IMR-90 (cell line): ENCODE measurements around the gene HPSE2. TPM values are rescaled to one million over a fixed set of nuclear protein-coding genes. Genes with fewer than 3 reads are reported as not detected.

Experiments
- ATAC-seq: fragments of 200-7000 bp; cut with Tn5 transposase; 2 replicates; pipeline ENCODE4 v1.9.1; 2020; ENCODE audit warnings: low read depth, mild to moderate bottlenecking, moderate library complexity
- BruUV-seq: library from RNA; stranded (reverse); fragments of 400-500 nt; replicated peaks from 2 replicates; lab custom pipeline; 2021; lab: Mats Ljungman, UMichigan
- CTCF ChIA-PET: fragments of 300-600 bp; formaldehyde crosslinking; extraction: SDS; loops from one replicate; lab custom pipeline; 2021; ENCODE audit warnings: antibody characterized with exemption; lab: Yijun Ruan, JAX
- POLR2A ChIA-PET: fragments of 300-600 bp; sonication (Branson Sonifier 250); formaldehyde crosslinking; loops from one replicate; lab custom pipeline; 2022; ENCODE audit warnings: antibody characterized with exemption; ENCODE audit not compliant: unreplicated experiment; lab: Charles Lee
- DNase-seq: peaks from one replicate; pipeline ENCODE4 v3.0.0; 2013
- H2AFZ ChIP-seq: replicated peaks from 2 replicates; pipeline ENCODE3; 2013; ENCODE audit warnings: low read length, mild to moderate bottlenecking; ENCODE audit not compliant: poor library complexity
- H2AK5ac ChIP-seq: 2 replicates; pipeline ENCODE4 v1.6.1; 2013; ENCODE audit warnings: low read depth, low read length, inconsistent platforms
- H2AK9ac ChIP-seq: replicated peaks from 2 replicates; pipeline ENCODE3; 2013; ENCODE audit warnings: mild to moderate bottlenecking, low read depth, low read length, moderate library complexity; ENCODE audit not compliant: poor library complexity
- H2BK120ac ChIP-seq: 2 replicates; pipeline ENCODE4 v1.6.1; 2013; ENCODE audit warnings: low read depth, low read length, inconsistent platforms
- H2BK15ac ChIP-seq: 3 replicates; pipeline ENCODE4 v1.6.1; 2013; ENCODE audit warnings: low read depth, low read length, inconsistent platforms
- H2BK20ac ChIP-seq: 2 replicates; pipeline ENCODE4 v1.6.1; 2013; ENCODE audit warnings: low read depth, mild to moderate bottlenecking, inconsistent platforms, low read length, moderate library complexity
- H2BK5ac ChIP-seq: 2 replicates; pipeline ENCODE4 v1.6.1; 2013; ENCODE audit warnings: mild to moderate bottlenecking, low read depth, low read length, inconsistent platforms; ENCODE audit not compliant: poor library complexity, severe bottlenecking
- H3K14ac ChIP-seq: replicated peaks from 2 replicates; pipeline ENCODE4 v1.6.1; 2013; ENCODE audit warnings: low read depth, low read length, inconsistent platforms
- H3K18ac ChIP-seq: 2 replicates; pipeline ENCODE4 v1.6.1; 2013; ENCODE audit warnings: low read depth, low read length, control low read depth
- H3K23ac ChIP-seq: 2 replicates; pipeline ENCODE4 v1.6.1; 2013; ENCODE audit warnings: low read depth, low read length, inconsistent platforms
- H3K27ac ChIP-seq: 2 replicates; pipeline ENCODE4 v1.5.1; 2013; ENCODE audit warnings: mild to moderate bottlenecking, control low read depth, low read length; ENCODE audit not compliant: insufficient read depth
- H3K27me3 ChIP-seq: 2 replicates; pipeline ENCODE4 v1.6.1; 2013; ENCODE audit warnings: low read length; ENCODE audit not compliant: control insufficient read depth, insufficient read depth
- H3K36me3 ChIP-seq: 2 replicates; pipeline ENCODE4 v1.6.1; 2013; ENCODE audit warnings: low read length, mixed read lengths; ENCODE audit not compliant: control insufficient read depth, insufficient read depth
- H3K4ac ChIP-seq: 2 replicates; pipeline ENCODE4 v1.6.1; 2013; ENCODE audit warnings: low read depth, low read length, inconsistent platforms
- H3K4me1 ChIP-seq: 2 replicates; pipeline ENCODE4 v1.6.1; 2013; ENCODE audit warnings: low read length, mixed read lengths; ENCODE audit not compliant: control insufficient read depth, insufficient read depth
- H3K4me2 ChIP-seq: 2 replicates; pipeline ENCODE4 v1.6.1; 2013; ENCODE audit warnings: low read depth, mild to moderate bottlenecking, control low read depth, low read length, moderate library complexity
- H3K4me3 ChIP-seq: 2 replicates; pipeline ENCODE4 v1.5.1; 2013; ENCODE audit warnings: low read depth, mild to moderate bottlenecking, control low read depth, low read length, moderate library complexity; ENCODE audit not compliant: insufficient read depth
- H3K56ac ChIP-seq: 2 replicates; pipeline ENCODE4 v1.6.1; 2013; ENCODE audit warnings: low read length, inconsistent platforms; ENCODE audit not compliant: insufficient read depth; ENCODE audit errors: extremely low read depth
- H3K79me1 ChIP-seq, 2 experiments: 2 replicates each; pipeline ENCODE4 v1.6.1; 2013; ENCODE audit warnings: low read length in 2 of 2, inconsistent platforms in 1 of 2, low read depth in 1 of 2
- H3K9ac ChIP-seq: 2 replicates; pipeline ENCODE4 v1.6.1; 2013; ENCODE audit warnings: low read depth, low read length, control low read depth
- H3K9me1 ChIP-seq: 2 replicates; pipeline ENCODE4 v1.6.1; 2013; ENCODE audit warnings: low read length, inconsistent platforms; ENCODE audit not compliant: insufficient read depth
- H3K9me3 ChIP-seq: 2 replicates; pipeline ENCODE4 v1.6.1; 2013; ENCODE audit warnings: low read length; ENCODE audit not compliant: control insufficient read depth, insufficient read depth
- H4K20me1 ChIP-seq: 2 replicates; pipeline ENCODE4 v1.6.1; 2013; ENCODE audit warnings: low read length, inconsistent platforms; ENCODE audit not compliant: insufficient read depth
- H4K5ac ChIP-seq: 2 replicates; pipeline ENCODE4 v1.6.1; 2013; ENCODE audit warnings: mild to moderate bottlenecking, low read depth, low read length, control low read depth
- H4K8ac ChIP-seq, 2 experiments: 2 replicates each; pipeline ENCODE4 v1.6.1; 2013; ENCODE audit warnings: low read depth in 2 of 2, low read length in 2 of 2, control low read depth in 1 of 2, inconsistent platforms in 1 of 2
- H4K91ac ChIP-seq: 2 replicates; pipeline ENCODE4 v1.6.1; 2013; ENCODE audit warnings: low read depth, low read length, inconsistent platforms; ENCODE audit not compliant: insufficient read depth
- CEBPB ChIP-seq: IDR thresholded peaks from 2 replicates; pipeline ENCODE4 v1.6.1; 2012; ENCODE audit warnings: low read depth, low read length, improper control_type of control experiment
- WGBS, 2 experiments: methylation state at CpG; one replicate each; pipeline versions ENCODE4 v1.1.5 to v1.1.7; 2013; ENCODE audit warnings: missing lambda C conversion rate in 2 of 2; ENCODE audit not compliant: insufficient read length in 1 of 2; ENCODE audit errors: extremely low coverage in 2 of 2; 5-methylcytosine and 5-hydroxymethylcytosine counted together
- dilution Hi-C: fragments of 300-500 bp; cut with HindIII; formaldehyde crosslinking; loops from one replicate; pipeline ENCODE4 v1.14.3; 2018; ENCODE audit warnings: low sequenced_read_pairs; ENCODE audit not compliant: unreplicated experiment
- in situ Hi-C: fragments of 300-500 bp; cut with MboI; formaldehyde crosslinking; loops from 3 replicates; pipeline ENCODE4 v1.14.3; 2019; ENCODE audit warnings: low sequenced_read_pairs, inconsistent platforms, mixed read lengths
- intact Hi-C: fragments of 100-400 bp; cut with micrococcal nuclease; formaldehyde crosslinking; loops from 2 replicates; pipeline ENCODE4 v1.10.0; 2022
- polyA plus RNA-seq, 3 experiments: library from polyadenylated mRNA; depleted of rRNA; stranded (reverse); fragments of >200 nt; gene quantifications; 2 replicates each; pipeline ENCODE4 v1.2.3, GENCODE V29; 2012; ENCODE audit warnings: low replicate concordance in 1 of 3
- total RNA-seq: library from RNA; depleted of rRNA; stranded (reverse); fragments of >200 nt; gene quantifications from 2 replicates; pipeline ENCODE4 v1.2.3, GENCODE V29; 2012

The HPSE2 gene
- total and polyA plus RNA-seq, 2 of the 4 experiments (the other 2 are of a cell fraction): not detected

DNA sequence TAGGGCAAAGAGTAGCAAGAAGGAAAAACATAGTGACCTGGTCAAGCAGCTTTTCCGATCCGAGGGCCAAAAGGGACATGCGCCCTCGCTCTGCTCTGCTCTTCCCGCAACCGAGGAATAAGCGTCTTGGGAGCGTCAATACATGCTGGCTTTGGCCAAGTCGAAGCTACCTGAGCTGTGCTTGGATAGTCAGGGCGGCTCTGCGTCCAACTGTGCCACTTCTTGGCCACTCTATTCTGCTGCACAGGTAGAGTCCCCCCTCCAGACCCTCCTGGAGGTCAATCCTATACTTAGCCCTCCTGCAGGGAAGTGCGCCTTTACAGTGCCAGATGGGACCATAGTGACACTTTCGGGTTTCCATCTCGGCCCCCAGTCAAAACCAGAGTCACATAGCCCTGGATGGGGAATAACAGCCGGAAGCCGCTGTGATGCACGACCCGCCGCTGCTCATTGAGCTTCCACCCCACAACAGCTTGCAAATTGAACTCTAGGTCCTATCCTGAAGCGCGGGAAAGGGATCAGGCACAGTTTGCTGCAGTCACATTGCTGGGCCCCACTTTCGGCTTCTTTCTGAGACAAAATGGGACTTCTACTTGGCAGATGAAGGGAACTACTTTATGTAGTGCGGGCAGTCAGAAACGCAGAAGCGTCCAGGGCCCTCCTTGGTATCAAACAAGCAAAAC lies 1.1 kb upstream of the HPSE2 start:
- DNase-seq (no peak), ATAC-seq (no peak)
- H4K8ac ChIP-seq: no peak overlapping the region

More for the DNA sequence above, 1.1 kb upstream of the HPSE2 start:
- dilution Hi-C loops: no loop called here
- H2BK5ac ChIP-seq: no peak overlapping the region
- no peak overlapping the region for H3K14ac ChIP-seq
- H3K27ac ChIP-seq: no peak overlapping the region
- in situ Hi-C loops: no loop called here
- no peaks in the 10 kb centered on the region for H3K9me1 ChIP-seq
- H3K27me3 ChIP-seq: peaks cover 55% of the 10 kb centered on the region
- H3K4ac ChIP-seq: no peak overlapping the region
- no peaks in the 10 kb centered on the region for H3K36me3 ChIP-seq
- no peak overlapping the region for H3K4me3 ChIP-seq
- no peak overlapping the region for H4K91ac ChIP-seq
- ChIA-PET CTCF (no interaction called here), POLR2A (no interaction called here)
- H2AK5ac ChIP-seq: no peak overlapping the region
- no peak overlapping the region for H2BK120ac ChIP-seq
- no peak overlapping the region for H3K56ac ChIP-seq
- H2BK20ac ChIP-seq: no peak overlapping the region
- H4K5ac ChIP-seq: no peak overlapping the region
- no peak overlapping the region for H2AK9ac ChIP-seq
- no peaks in the 10 kb centered on the region; the same call in 1 of the 2 replicates for H3K4me1 ChIP-seq
- no peak overlapping the region for H3K23ac ChIP-seq
- H3K18ac ChIP-seq: no peak overlapping the region
- WGBS, 2 experiments: 60% methylated on average over 14 of the region's 25 CpGs; no CpG with 5 or more reads in 1 of the 2 experiments
- no TSS peak for BruUV-seq
- intact Hi-C loops: no loop called here
- H3K4me2 ChIP-seq: no peak overlapping the region
- H2BK15ac ChIP-seq: no peak overlapping the region
- H4K20me1 ChIP-seq: no peaks in the 10 kb centered on the region
- H3K9me3 ChIP-seq: no peaks in the 10 kb centered on the region
- H3K9ac ChIP-seq: no peak overlapping the region
- H3K79me1 ChIP-seq: no peaks in the 10 kb centered on the region
- TF ChIP-seq CEBPB: no peak
- peak overlapping the region; percentile 3 for H2AFZ ChIP-seq
